ENCODE results near the gene SERPINB4. TPM values are rescaled to one million over a fixed set of nuclear protein-coding genes. Genes with fewer than 3 reads are reported as not detected.
A peak's percentile ranks its signal among the peaks of the same experiment; 100 is the strongest.
"Not testable (repeated sequence)": the region's sequence is repeated elsewhere in the genome, so short reads cannot be mapped to it uniquely, and the experiment has no call there.

The SERPINB4 gene
- not detected in 2 replicates for total RNA-seq
- long read RNA-seq: 0 reads

DNA sequence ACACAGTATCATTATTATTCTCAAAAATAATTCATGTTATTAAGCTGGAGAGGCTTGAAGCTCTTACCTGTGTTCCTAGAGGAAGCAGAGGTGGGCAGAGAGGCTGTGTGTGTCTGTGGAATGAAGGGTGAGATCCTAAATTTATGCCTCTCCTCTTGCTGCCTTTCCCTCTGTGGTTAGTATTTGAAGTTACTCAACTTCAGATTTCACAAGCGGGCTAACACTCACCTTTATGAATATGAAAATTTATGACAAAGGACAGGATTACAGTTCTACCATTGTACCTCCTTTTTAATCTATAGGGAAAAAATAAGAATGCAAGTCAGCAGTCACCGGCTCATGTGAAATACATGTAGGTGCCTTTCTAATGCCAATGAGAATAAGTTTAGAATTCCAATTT is at the start of gene SERPINB4:
Gene SERPINB4, minus strand, starts transcription at position 115 of the 400 bp plus-strand sequence. CDS start 679 bp downstream, outside the sequence.
- not testable (repeated sequence) for H3K36me3 Mint-ChIP-seq (ENCODE audit: unreplicated experiment); H3K4me3 Mint-ChIP-seq (ENCODE audit: unreplicated experiment); H3K27ac Mint-ChIP-seq (ENCODE audit: unreplicated experiment); DNase-seq (ENCODE audit: extremely low spot score, unreplicated experiment); H3K9me3 Mint-ChIP-seq (ENCODE audit: unreplicated experiment); H3K4me1 Mint-ChIP-seq (ENCODE audit: unreplicated experiment)
- H3K27me3 Mint-ChIP-seq (ENCODE audit: unreplicated experiment): peaks cover 13% of the 10 kb centered on the region

DNA sequence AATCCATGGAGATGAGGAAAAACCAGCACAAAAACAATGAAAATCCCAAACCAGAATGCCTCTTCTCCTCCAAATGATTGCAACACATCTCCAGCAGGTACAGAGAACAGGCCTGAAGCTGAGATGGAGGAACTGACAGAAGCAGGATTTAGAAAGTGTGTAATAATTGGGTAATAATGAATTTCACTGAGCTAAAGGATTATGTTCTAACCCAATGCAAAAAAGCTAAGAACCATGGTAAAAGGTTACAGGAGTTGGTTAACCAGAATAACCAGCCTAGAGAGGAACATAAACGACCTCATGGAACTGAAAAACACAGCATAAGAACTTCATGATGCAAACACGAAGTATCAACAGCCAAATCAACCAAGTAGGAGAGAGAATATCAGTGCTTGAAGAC is 45.0 kb upstream of the SERPINB4 start:
- H3K4me3 Mint-ChIP-seq (ENCODE audit: unreplicated experiment): no peak overlapping the region
- no peak for DNase-seq (ENCODE audit: extremely low spot score, unreplicated experiment)
- TF ChIP-seq, protein P1, sequence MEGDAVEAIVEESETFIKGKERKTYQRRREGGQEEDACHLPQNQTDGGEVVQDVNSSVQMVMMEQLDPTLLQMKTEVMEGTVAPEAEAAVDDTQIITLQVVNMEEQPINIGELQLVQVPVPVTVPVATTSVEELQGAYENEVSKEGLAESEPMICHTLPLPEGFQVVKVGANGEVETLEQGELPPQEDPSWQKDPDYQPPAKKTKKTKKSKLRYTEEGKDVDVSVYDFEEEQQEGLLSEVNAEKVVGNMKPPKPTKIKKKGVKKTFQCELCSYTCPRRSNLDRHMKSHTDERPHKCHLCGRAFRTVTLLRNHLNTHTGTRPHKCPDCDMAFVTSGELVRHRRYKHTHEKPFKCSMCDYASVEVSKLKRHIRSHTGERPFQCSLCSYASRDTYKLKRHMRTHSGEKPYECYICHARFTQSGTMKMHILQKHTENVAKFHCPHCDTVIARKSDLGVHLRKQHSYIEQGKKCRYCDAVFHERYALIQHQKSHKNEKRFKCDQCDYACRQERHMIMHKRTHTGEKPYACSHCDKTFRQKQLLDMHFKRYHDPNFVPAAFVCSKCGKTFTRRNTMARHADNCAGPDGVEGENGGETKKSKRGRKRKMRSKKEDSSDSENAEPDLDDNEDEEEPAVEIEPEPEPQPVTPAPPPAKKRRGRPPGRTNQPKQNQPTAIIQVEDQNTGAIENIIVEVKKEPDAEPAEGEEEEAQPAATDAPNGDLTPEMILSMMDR (IDR thresholded peaks at IDR 0.05): no peak
- H3K4me1 Mint-ChIP-seq (ENCODE audit: unreplicated experiment): no peaks in the 10 kb centered on the region
- no peak overlapping the region for H3K27ac Mint-ChIP-seq (ENCODE audit: unreplicated experiment)
- peaks cover 9% of the 10 kb centered on the region for H3K27me3 Mint-ChIP-seq (ENCODE audit: unreplicated experiment)
- H3K36me3 Mint-ChIP-seq (ENCODE audit: unreplicated experiment): no peaks in the 10 kb centered on the region
- H3K9me3 Mint-ChIP-seq (ENCODE audit: unreplicated experiment): peaks cover 13% of the 10 kb centered on the region

DNA sequence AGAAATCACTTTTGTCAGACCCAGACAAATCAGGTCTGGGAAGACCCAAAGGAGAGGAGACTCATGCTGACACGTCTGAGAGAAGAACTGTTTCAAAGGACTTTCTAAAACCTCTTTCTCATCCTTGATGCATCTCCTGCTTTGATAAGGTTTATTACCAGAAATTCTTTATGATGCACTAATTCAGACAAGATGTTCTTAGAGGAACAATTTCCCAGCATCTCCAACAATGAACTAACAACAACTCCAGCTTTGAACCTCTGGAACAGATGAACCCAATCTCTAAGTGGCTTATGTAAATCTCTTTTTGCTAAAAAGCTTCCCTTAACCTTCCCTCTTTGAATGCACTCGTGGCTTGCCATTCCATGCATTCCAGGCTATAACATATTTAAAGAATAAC is 42.8 kb upstream of the SERPINB4 start:
- H3K4me1 Mint-ChIP-seq (ENCODE audit: unreplicated experiment): peaks cover 9% of the 10 kb centered on the region
- peaks cover 9% of the 10 kb centered on the region for H3K9me3 Mint-ChIP-seq (ENCODE audit: unreplicated experiment)
- no peak overlapping the region for H3K27ac Mint-ChIP-seq (ENCODE audit: unreplicated experiment)
- no peaks in the 10 kb centered on the region for H3K36me3 Mint-ChIP-seq (ENCODE audit: unreplicated experiment)
- H3K4me3 Mint-ChIP-seq (ENCODE audit: unreplicated experiment): no peak overlapping the region
- TF ChIP-seq, protein P1 (IDR thresholded peaks at IDR 0.05): no peak
- DNase-seq (ENCODE audit: extremely low spot score, unreplicated experiment): no peak
- peaks cover 9% of the 10 kb centered on the region for H3K27me3 Mint-ChIP-seq (ENCODE audit: unreplicated experiment)

DNA sequence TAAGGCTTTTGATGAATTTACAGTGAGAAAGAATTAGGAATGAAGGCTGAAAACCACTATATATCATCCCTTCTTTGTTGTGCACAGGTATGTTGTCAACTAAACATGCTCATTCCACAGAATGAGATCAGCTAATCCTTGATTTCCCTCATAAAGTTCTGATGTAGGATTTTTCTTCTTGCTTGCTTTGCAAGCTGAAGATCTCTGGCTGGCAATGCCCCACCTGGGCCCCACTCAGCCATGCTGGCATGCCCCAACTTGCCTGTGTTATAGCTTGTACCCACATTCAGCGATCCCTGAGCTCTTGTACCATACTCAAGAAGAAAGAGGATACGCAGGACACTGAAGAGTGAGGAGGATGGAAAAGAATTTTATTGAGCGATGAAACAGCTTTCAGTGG is 40.7 kb upstream of the SERPINB4 start:
- no peaks in the 10 kb centered on the region for H3K9me3 Mint-ChIP-seq (ENCODE audit: unreplicated experiment)
- peaks cover 9% of the 10 kb centered on the region for H3K4me1 Mint-ChIP-seq (ENCODE audit: unreplicated experiment)
- no peak for DNase-seq (ENCODE audit: extremely low spot score, unreplicated experiment)
- no peaks in the 10 kb centered on the region for H3K36me3 Mint-ChIP-seq (ENCODE audit: unreplicated experiment)
- H3K4me3 Mint-ChIP-seq (ENCODE audit: unreplicated experiment): no peak overlapping the region
- H3K27ac Mint-ChIP-seq (ENCODE audit: unreplicated experiment): no peak overlapping the region
- H3K27me3 Mint-ChIP-seq (ENCODE audit: unreplicated experiment): peaks cover 3% of the 10 kb centered on the region
- TF ChIP-seq, protein P1 (IDR thresholded peaks at IDR 0.05): no peak

DNA sequence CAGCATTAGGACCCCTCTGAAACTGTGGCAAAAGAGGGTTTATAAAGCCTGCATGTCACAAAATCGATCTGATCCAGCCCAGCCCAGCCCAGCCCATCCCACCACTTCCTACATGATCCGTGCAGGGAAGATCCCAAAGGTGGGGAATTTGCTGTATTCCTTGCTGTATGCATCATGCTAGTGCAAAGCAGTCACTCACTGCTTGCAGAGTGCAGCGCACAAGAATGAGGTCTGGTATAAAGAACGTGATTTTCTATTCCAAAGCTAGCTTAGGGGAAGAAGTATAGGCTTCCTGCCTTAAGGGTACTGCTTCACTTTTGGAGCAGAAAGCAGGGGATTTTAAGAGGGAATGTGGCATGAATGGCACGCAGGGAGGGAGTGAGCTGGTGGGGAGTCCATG is 39.8 kb upstream of the SERPINB4 start:
- Mint-ChIP-seq H3K27ac (ENCODE audit: unreplicated experiment) (no peak overlapping the region), H3K4me3 (ENCODE audit: unreplicated experiment) (no peak overlapping the region), H3K27me3 (ENCODE audit: unreplicated experiment) (no peaks in the 10 kb centered on the region), H3K36me3 (ENCODE audit: unreplicated experiment) (no peaks in the 10 kb centered on the region), H3K4me1 (ENCODE audit: unreplicated experiment) (peaks cover 9% of the 10 kb centered on the region), H3K9me3 (ENCODE audit: unreplicated experiment) (no peaks in the 10 kb centered on the region)
- DNase-seq (ENCODE audit: extremely low spot score, unreplicated experiment): no peak
- TF ChIP-seq, protein P1 (IDR thresholded peaks at IDR 0.05): no peak

DNA sequence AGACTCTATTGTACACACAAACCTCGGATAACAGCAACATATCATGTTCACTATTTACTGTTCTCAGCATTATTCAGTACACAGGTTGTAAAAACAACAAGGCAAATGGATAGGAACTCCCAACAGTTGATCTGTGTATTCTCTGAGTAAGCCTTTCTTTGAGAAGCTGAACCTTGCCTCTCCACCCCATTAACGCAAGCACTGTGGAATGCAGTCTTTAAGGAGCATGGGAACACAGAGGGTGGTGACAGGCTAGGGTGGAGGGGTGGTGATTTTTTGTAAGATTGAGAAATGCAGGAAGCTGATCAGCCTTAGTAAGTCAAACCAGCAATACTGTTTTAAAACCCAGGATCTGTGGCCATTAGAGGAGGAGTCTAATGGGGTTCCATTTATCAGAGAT is 39.1 kb upstream of the SERPINB4 start:
- no peak for DNase-seq (ENCODE audit: extremely low spot score, unreplicated experiment)
- Mint-ChIP-seq H3K4me1 (ENCODE audit: unreplicated experiment) (peaks cover 9% of the 10 kb centered on the region), H3K27me3 (ENCODE audit: unreplicated experiment) (no peaks in the 10 kb centered on the region), H3K9me3 (ENCODE audit: unreplicated experiment) (no peaks in the 10 kb centered on the region), H3K4me3 (ENCODE audit: unreplicated experiment) (no peak overlapping the region), H3K27ac (ENCODE audit: unreplicated experiment) (peak overlapping the region; percentile 79), H3K36me3 (ENCODE audit: unreplicated experiment) (no peaks in the 10 kb centered on the region)
- TF ChIP-seq, protein P1 (IDR thresholded peaks at IDR 0.05): no peak
